A549 (cell line): ENCODE results near the gene SNTG2. TPM values are rescaled to one million over a fixed set of nuclear protein-coding genes. Genes with fewer than 3 reads are reported as not detected.

Source experiments
- ATAC-seq, 2 experiments: fragments of 200-7000 bp in 1 of 2; fragments of >200 bp in 1 of 2; cut with Nextera tagmentation in 1 of 2; cut with Tn5 transposase in 1 of 2; 3 replicates each; pipeline versions ENCODE4 v1.8.0 to v1.9.1; 2018 to 2020; ENCODE audit warnings: mild to moderate bottlenecking in 1 of 2, moderate library complexity in 1 of 2
- CTCF ChIA-PET: fragments of 300-600 bp; sonication (Branson Sonifier 250); formaldehyde crosslinking; extraction: SDS; loops from one replicate; lab custom pipeline; 2021; ENCODE audit warnings: antibody characterized with exemption, inconsistent platforms; lab: Yijun Ruan, JAX
- POLR2A ChIA-PET: fragments of 350-600 bp; formaldehyde crosslinking; extraction: SDS; loops from one replicate; lab custom pipeline; 2021; ENCODE audit warnings: antibody characterized with exemption, inconsistent platforms; lab: Yijun Ruan, JAX
- DNase-seq, 2 experiments: peaks; one replicate each; pipeline versions ENCODE4 v3.0.0 to v3.0.0-alpha.2; 2011 to 2016; ENCODE audit warnings: low read depth in 1 of 2, low spot score in 1 of 2
- FAIRE-seq: peaks from 2 replicates; lab custom pipeline; 2011; peaks lifted over from hg19 to GRCh38; lab: Jason Lieb, UNC
- H3K27ac ChIP-seq, 2 experiments: fragments of >200 bp; sonication (Bioruptor Twin); formaldehyde crosslinking; 3 replicates each; pipeline ENCODE4 v1.5.1; 2016 to 2017
- H3K4me1 ChIP-seq: fragments of >200 bp; sonication (Bioruptor Twin); formaldehyde crosslinking; 3 replicates; pipeline ENCODE4 v1.6.1; 2016
- H3K4me2 ChIP-seq: fragments of >200 bp; sonication (Bioruptor Twin); formaldehyde crosslinking; 3 replicates; pipeline ENCODE4 v1.6.1; 2016
- H3K4me3 ChIP-seq: fragments of >200 bp; sonication (Bioruptor Twin); formaldehyde crosslinking; 3 replicates; pipeline ENCODE4 v1.5.1; 2016
- H3K9me3 ChIP-seq: fragments of >200 bp; sonication (Bioruptor Twin); formaldehyde crosslinking; 3 replicates; pipeline ENCODE4 v1.6.1; 2016
- ATOH8 ChIP-seq: fragments of 250-450 bp; sonication (Bioruptor Pico); IDR thresholded peaks from 2 replicates; pipeline ENCODE4 v1.5.0; 2020; ENCODE audit warnings: low read depth, mild to moderate bottlenecking, moderate library complexity
- CBX8 ChIP-seq: fragments of 200-600 bp; sonication (generic); IDR thresholded peaks from 2 replicates; pipeline ENCODE4 v1.6.1; 2016
- CEBPB ChIP-seq, 2 experiments: fragments of >200 bp in 1 of 2; sonication (Bioruptor Twin) in 1 of 2; formaldehyde crosslinking in 1 of 2; IDR thresholded peaks; 2 replicates each; pipeline ENCODE4 v1.6.1; 2012 to 2016
- CTCF ChIP-seq: fragments of >200 bp; sonication (Bioruptor Twin); formaldehyde crosslinking; IDR thresholded peaks from 3 replicates; pipeline ENCODE4 v1.5.1; 2016
- EHF ChIP-seq: fragments of 250-450 bp; sonication (Bioruptor Pico); IDR thresholded peaks from 2 replicates; pipeline ENCODE4 v1.5.0; 2020; ENCODE audit warnings: mild to moderate bottlenecking
- FOSL2 ChIP-seq, 2 experiments: fragments of 450-650 bp in 1 of 2; fragments of >200 bp in 1 of 2; sonication (Bioruptor Twin) in 1 of 2; formaldehyde crosslinking; IDR thresholded peaks; 2 replicates each; pipeline versions ENCODE4 v1.5.0 to v1.6.1; 2016 to 2020; ENCODE audit warnings: mild to moderate bottlenecking in 1 of 2, moderate library complexity in 1 of 2
- HES2 ChIP-seq: fragments of >200 bp; sonication (Bioruptor Twin); formaldehyde crosslinking; IDR thresholded peaks from 2 replicates; pipeline ENCODE4 v1.6.1; 2016
- JUNB ChIP-seq: fragments of >200 bp; sonication (Bioruptor Twin); formaldehyde crosslinking; IDR thresholded peaks from 2 replicates; pipeline ENCODE4 v1.6.1; 2016
- MAFK ChIP-seq: fragments of 450-650 bp; IDR thresholded peaks from 2 replicates; pipeline ENCODE4 v1.6.1; 2014; ENCODE audit not compliant: partially characterized antibody
- MYC ChIP-seq: IDR thresholded peaks from 2 replicates; pipeline ENCODE4 v1.6.1; 2012; ENCODE audit warnings: mild to moderate bottlenecking, inconsistent platforms, low read length, improper control_type of control experiment, borderline replicate concordance
- NR3C1 ChIP-seq: fragments of >200 bp; sonication (Bioruptor Twin); formaldehyde crosslinking; IDR thresholded peaks from 3 replicates; pipeline ENCODE4 v1.6.1; 2017
- PBX3 ChIP-seq: IDR thresholded peaks from 2 replicates; pipeline ENCODE4 v1.6.1; 2012
- RAD21 ChIP-seq, 2 experiments: fragments of >200 bp in 1 of 2; sonication (Bioruptor Twin) in 1 of 2; formaldehyde crosslinking in 1 of 2; IDR thresholded peaks in 1 of 2; conservative IDR thresholded peaks in 1 of 2; 2 replicates in 1 of 2; 3 replicates in 1 of 2; pipeline ENCODE4 v1.6.1; 2012 to 2018; ENCODE audit warnings: inconsistent platforms in 1 of 2
- RARB ChIP-seq: fragments of 250-450 bp; sonication (Bioruptor Pico); IDR thresholded peaks from 2 replicates; pipeline ENCODE4 v1.8.0; 2021; ENCODE audit warnings: mild to moderate bottlenecking, moderate library complexity
- RNF2 ChIP-seq: fragments of 200-600 bp; sonication (generic); IDR thresholded peaks from 2 replicates; pipeline ENCODE4 v1.6.1; 2016; ENCODE audit warnings: low read depth, mild to moderate bottlenecking, antibody characterized with exemption, moderate library complexity, borderline replicate concordance
- SMC3 ChIP-seq: fragments of >200 bp; sonication (Bioruptor Twin); formaldehyde crosslinking; IDR thresholded peaks from 3 replicates; pipeline ENCODE4 v1.6.1; 2018; ENCODE audit warnings: inconsistent platforms
- USF2 ChIP-seq: fragments of 450-650 bp; IDR thresholded peaks from 2 replicates; pipeline ENCODE4 v1.6.1; 2014; ENCODE audit warnings: antibody characterized with exemption
- ZC3H11A ChIP-seq: fragments of 450-650 bp; IDR thresholded peaks from 2 replicates; pipeline ENCODE4 v1.6.1; 2014; ENCODE audit warnings: antibody characterized with exemption, mild to moderate bottlenecking
- ZSCAN20 ChIP-seq: fragments of 250-450 bp; sonication (Bioruptor Pico); IDR thresholded peaks from 2 replicates; pipeline ENCODE4 v1.8.0; 2022; ENCODE audit warnings: mild to moderate bottlenecking, moderate library complexity
- WGBS: methylation state at CpG from one replicate; pipeline ENCODE4 v1.1.6; 2017; ENCODE audit errors: missing lambda C conversion rate; 5-methylcytosine and 5-hydroxymethylcytosine counted together
- polyA plus RNA-seq, 4 experiments: library from polyadenylated mRNA; depleted of rRNA in 3 of 4; stranded (reverse); fragments of >200 nt; fragmentation: RNase III in 1 of 4; extraction: RNeasy Plus Mini Kit Qiagen cat#74134 plus additional on column Dnase treatment in 1 of 4; gene quantifications; 2 replicates in 3 of 4; 3 replicates in 1 of 4; pipeline ENCODE4 v1.2.3, GENCODE V29; 2011 to 2017

The SNTG2 gene
- polyA plus RNA-seq, 2 of the 4 experiments (the other 2 are of a cell fraction), result not detected

- no peaks in the 10 kb centered on the region for H3K4me1 ChIP-seq
- 3% methylated on average over 8 of the region's 8 CpGs for WGBS
- no peak overlapping the region for H3K4me2 ChIP-seq
- no peak for DNase-seq
- no peak for TF ChIP-seq HES2
- TF ChIP-seq FOSL2 (IDR thresholded peaks at IDR 0.05), result no peak
- TF ChIP-seq FOSL2 (CRISPR knock-in tag; IDR thresholded peaks at IDR 0.05), result no peak
- no peak for TF ChIP-seq CTCF
- FAIRE-seq, result no peak
- POLR2A ChIA-PET, result no interaction called here
- H3K27ac ChIP-seq, result no peak overlapping the region
- H3K4me3 ChIP-seq, result no peak overlapping the region
- no peaks in the 10 kb centered on the region; the same call in 2 of the 3 replicates for H3K9me3 ChIP-seq
- CTCF ChIA-PET, result no interaction called here
- no peak for ATAC-seq
Observed at GRCh38 chr2:964562-964961, 13.9 kb downstream of the SNTG2 start.

- Histone ChIP-seq H3K27ac (no peak overlapping the region), H3K4me1 (no peaks in the 10 kb centered on the region), H3K9me3 (no peaks in the 10 kb centered on the region; the same call in 2 of the 3 replicates), H3K4me3 (no peak overlapping the region), H3K4me2 (no peak overlapping the region)
- TF ChIP-seq ZSCAN20 (no peak), FOSL2 (IDR thresholded peaks at IDR 0.05) (no peak), FOSL2 (CRISPR knock-in tag; IDR thresholded peaks at IDR 0.05) (no peak), CEBPB (IDR thresholded peaks at IDR 0.05) (no peak), RNF2 (no peak), CBX8 (no peak), ZC3H11A (no peak), RARB (CRISPR knock-in tag) (no peak), PBX3 (no peak), EHF (CRISPR knock-in tag) (no peak), USF2 (no peak), JUNB (no peak)
- 24% methylated on average over 10 of the region's 12 CpGs for WGBS
- CTCF ChIA-PET, result no interaction called here
- DNase-seq (no peak), FAIRE-seq (no peak), ATAC-seq (no peak)
- POLR2A ChIA-PET, result no interaction called here
Observed at GRCh38 chr2:965640-966147, 15.0 kb downstream of the SNTG2 start.

- Histone ChIP-seq H3K4me2 (no peak overlapping the region), H3K4me1 (no peaks in the 10 kb centered on the region), H3K9me3 (no peaks in the 10 kb centered on the region), H3K27ac (no peak overlapping the region), H3K4me3 (no peak overlapping the region)
- no peak for ATAC-seq
- WGBS, result 24% methylated on average over 3 of the region's 3 CpGs
- TF ChIP-seq NR3C1 (no peak), HES2 (no peak), ATOH8 (CRISPR knock-in tag) (no peak), MAFK (peak; percentile 79), RAD21 (conservative IDR thresholded peaks at IDR 0.05 in 1 of 2, IDR thresholded peaks at IDR 0.05 in 1 of 2) (no peak), MYC (no peak), SMC3 (no peak)
- FAIRE-seq, result no peak
- CTCF ChIA-PET, result no interaction called here
- POLR2A ChIA-PET, result no interaction called here
- DNase-seq, result no peak
Observed at GRCh38 chr2:973129-973528, 22.5 kb downstream of the SNTG2 start.
